Liver (tissue), 9 donors: ENCODE measurements around the gene ZNF628. TPM values are rescaled to one million over a fixed set of nuclear protein-coding genes. Genes with fewer than 3 reads are reported as not detected.

ENCODE experiments used
- DNase-seq: peaks from one replicate; pipeline ENCODE4 v3.0.0-alpha.2; 2017; ENCODE audit warnings: low spot score
- H3K27ac ChIP-seq, 2 donors: one replicate each; pipeline ENCODE4 v1.7.0; 2013; ENCODE audit warnings: inconsistent platforms in 2 of 2, low read length in 2 of 2, control low read depth in 1 of 2, low read depth in 1 of 2, mild to moderate bottlenecking in 1 of 2
- H3K27me3 ChIP-seq, 4 donors: one replicate each; pipeline versions ENCODE4 v1.6.1 to v1.7.0; 2013; ENCODE audit warnings: low read length in 3 of 4, inconsistent platforms in 1 of 4, mild to moderate bottlenecking in 1 of 4, moderate library complexity in 1 of 4; ENCODE audit not compliant: control insufficient read depth in 4 of 4, insufficient read depth in 4 of 4
- H3K36me3 ChIP-seq, 4 donors: one replicate each; pipeline versions ENCODE4 v1.6.1 to v1.7.0; 2013; ENCODE audit warnings: low read length in 3 of 4, mild to moderate bottlenecking in 3 of 4, low read depth in 1 of 4, moderate library complexity in 1 of 4; ENCODE audit not compliant: control insufficient read depth in 4 of 4, insufficient read depth in 3 of 4
- H3K4me1 ChIP-seq, 4 donors: one replicate each; pipeline versions ENCODE4 v1.6.1 to v1.7.0; 2013; ENCODE audit warnings: low read length in 3 of 4, mild to moderate bottlenecking in 3 of 4, moderate library complexity in 1 of 4; ENCODE audit not compliant: control insufficient read depth in 4 of 4, insufficient read depth in 4 of 4
- H3K4me3 ChIP-seq, 3 donors: one replicate each; pipeline versions ENCODE4 v1.6.1 to v1.7.0; 2013; ENCODE audit warnings: low read length in 3 of 3, control low read depth in 1 of 3, low read depth in 1 of 3, mild to moderate bottlenecking in 1 of 3
- H3K9ac ChIP-seq, 2 donors: one replicate each; pipeline ENCODE4 v1.7.0; 2013; ENCODE audit warnings: low read length in 2 of 2, mild to moderate bottlenecking in 2 of 2, moderate library complexity in 2 of 2, control low read depth in 1 of 2, low read depth in 1 of 2
- H3K9me3 ChIP-seq, 4 donors: one replicate each; pipeline versions ENCODE4 v1.6.1 to v1.7.0; 2013; ENCODE audit warnings: low read length in 3 of 4; ENCODE audit not compliant: control insufficient read depth in 4 of 4
- CTCF ChIP-seq: fragments of 150-350 bp; IDR thresholded peaks from 2 replicates; pipeline ENCODE4 v1.5.1; 2017; ENCODE audit warnings: improper control_type of control experiment, low read depth, low read length; ENCODE audit not compliant: missing input control
- EGR1 ChIP-seq, 2 donors: IDR thresholded peaks; 2 replicates each; pipeline ENCODE4 v1.6.1; 2016 to 2018; ENCODE audit warnings: antibody characterized with exemption in 2 of 2, low read depth in 2 of 2
- FOXA1 ChIP-seq: IDR thresholded peaks from 2 replicates; pipeline ENCODE4 v1.6.1; 2016; ENCODE audit warnings: antibody characterized with exemption
- FOXA2 ChIP-seq: IDR thresholded peaks from 2 replicates; pipeline ENCODE4 v1.6.1; 2016; ENCODE audit warnings: antibody characterized with exemption
- GABPA ChIP-seq, 2 donors: IDR thresholded peaks in 1 of 2; conservative IDR thresholded peaks in 1 of 2; 2 replicates each; pipeline ENCODE4 v1.6.1; 2016; ENCODE audit warnings: antibody characterized with exemption in 2 of 2, mild to moderate bottlenecking in 1 of 2, moderate library complexity in 1 of 2
- HNF4A ChIP-seq, 2 donors: conservative IDR thresholded peaks; 2 replicates each; pipeline ENCODE4 v1.6.1; 2016; ENCODE audit warnings: antibody characterized with exemption in 2 of 2, mild to moderate bottlenecking in 2 of 2
- HNF4G ChIP-seq: IDR thresholded peaks from 2 replicates; pipeline ENCODE4 v1.6.1; 2016; ENCODE audit warnings: antibody characterized with exemption
- JUND ChIP-seq, 2 donors: IDR thresholded peaks; 2 replicates each; pipeline ENCODE4 v1.6.1; 2016; ENCODE audit warnings: antibody characterized with exemption in 2 of 2
- MAX ChIP-seq: IDR thresholded peaks from 2 replicates; pipeline ENCODE4 v1.6.1; 2016; ENCODE audit warnings: antibody characterized with exemption
- NR2F2 ChIP-seq: IDR thresholded peaks from 2 replicates; pipeline ENCODE4 v1.6.1; 2016; ENCODE audit warnings: antibody characterized with exemption
- RAD21 ChIP-seq, 2 donors: IDR thresholded peaks; 2 replicates each; pipeline ENCODE4 v1.6.1; 2016; ENCODE audit warnings: antibody characterized with exemption in 2 of 2, mild to moderate bottlenecking in 2 of 2
- RXRA ChIP-seq, 2 donors: IDR thresholded peaks; 2 replicates each; pipeline ENCODE4 v1.6.1; 2017 to 2018; ENCODE audit warnings: antibody characterized with exemption in 2 of 2, mild to moderate bottlenecking in 1 of 2
- SP1 ChIP-seq: IDR thresholded peaks from 2 replicates; pipeline ENCODE4 v1.6.1; 2018; ENCODE audit warnings: antibody characterized with exemption, mild to moderate bottlenecking
- TAF1 ChIP-seq: conservative IDR thresholded peaks from 2 replicates; pipeline ENCODE4 v1.6.1; 2016; ENCODE audit warnings: antibody characterized with exemption, mild to moderate bottlenecking
- YY1 ChIP-seq: IDR thresholded peaks from 2 replicates; pipeline ENCODE4 v1.6.1; 2016; ENCODE audit warnings: antibody characterized with exemption, mild to moderate bottlenecking
- WGBS: extraction: QIAGEN DNeasy Blood & Tissue Kit; methylation state at CpG from one replicate; pipeline ENCODE4 v1.1.7; 2013; 5-methylcytosine and 5-hydroxymethylcytosine counted together
- polyA plus RNA-seq, 2 donors: library from polyadenylated mRNA; stranded (reverse) in 1 of 2; unstranded in 1 of 2; fragments of 200-250 nt in 1 of 2; fragments of >200 nt in 1 of 2; fragmentation: Nextera tagmentation in 1 of 2; extraction: Ambion mirVana in 1 of 2; gene quantifications; one replicate each; pipeline versions ENCODE4 v1.2.1 to v1.2.3, GENCODE V29; 2013 to 2015
- total RNA-seq, 2 donors: library from RNA; depleted of rRNA; stranded (reverse); fragments of >200 nt; gene quantifications; one replicate each; pipeline ENCODE4 v1.2.3, GENCODE V29; 2014
- TF ChIP-seq, protein P1 (sequence below): IDR thresholded peaks from 2 replicates; pipeline ENCODE4 v1.6.1; 2016; ENCODE audit warnings: antibody characterized with exemption
- TF ChIP-seq, protein P2 (sequence below): IDR thresholded peaks from 2 replicates; pipeline ENCODE4 v1.6.1; 2016; ENCODE audit warnings: antibody characterized with exemption
- TF ChIP-seq, protein P3 (sequence below): IDR thresholded peaks from 2 replicates; pipeline ENCODE4 v1.6.1; 2016; ENCODE audit warnings: antibody characterized with exemption, mild to moderate bottlenecking
- donor health status: healthy.
- donor health status: healthy.
- donor health status: healthy.
- donor health status: healthy.
- donor health status: healthy.

Gene ZNF628
- total and polyA plus RNA-seq, 4 donors: 0.99 to 4.4 (median 1.5) TPM

GRCh38 chr19:55504252-55504603 is 27.8 kb downstream of the ZNF628 start:
- TF ChIP-seq SP1: no peak
- TF ChIP-seq NR2F2: no peak
- no peak for TF ChIP-seq HNF4G
- no peak for TF ChIP-seq FOXA1
- no peak for TF ChIP-seq TAF1
- TF ChIP-seq, protein P1, sequence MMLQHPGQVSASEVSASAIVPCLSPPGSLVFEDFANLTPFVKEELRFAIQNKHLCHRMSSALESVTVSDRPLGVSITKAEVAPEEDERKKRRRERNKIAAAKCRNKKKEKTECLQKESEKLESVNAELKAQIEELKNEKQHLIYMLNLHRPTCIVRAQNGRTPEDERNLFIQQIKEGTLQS: no peak
- TF ChIP-seq, protein P2, sequence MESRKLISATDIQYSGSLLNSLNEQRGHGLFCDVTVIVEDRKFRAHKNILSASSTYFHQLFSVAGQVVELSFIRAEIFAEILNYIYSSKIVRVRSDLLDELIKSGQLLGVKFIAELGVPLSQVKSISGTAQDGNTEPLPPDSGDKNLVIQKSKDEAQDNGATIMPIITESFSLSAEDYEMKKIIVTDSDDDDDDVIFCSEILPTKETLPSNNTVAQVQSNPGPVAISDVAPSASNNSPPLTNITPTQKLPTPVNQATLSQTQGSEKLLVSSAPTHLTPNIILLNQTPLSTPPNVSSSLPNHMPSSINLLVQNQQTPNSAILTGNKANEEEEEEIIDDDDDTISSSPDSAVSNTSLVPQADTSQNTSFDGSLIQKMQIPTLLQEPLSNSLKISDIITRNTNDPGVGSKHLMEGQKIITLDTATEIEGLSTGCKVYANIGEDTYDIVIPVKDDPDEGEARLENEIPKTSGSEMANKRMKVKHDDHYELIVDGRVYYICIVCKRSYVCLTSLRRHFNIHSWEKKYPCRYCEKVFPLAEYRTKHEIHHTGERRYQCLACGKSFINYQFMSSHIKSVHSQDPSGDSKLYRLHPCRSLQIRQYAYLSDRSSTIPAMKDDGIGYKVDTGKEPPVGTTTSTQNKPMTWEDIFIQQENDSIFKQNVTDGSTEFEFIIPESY: no peak
- TF ChIP-seq, protein P3, sequence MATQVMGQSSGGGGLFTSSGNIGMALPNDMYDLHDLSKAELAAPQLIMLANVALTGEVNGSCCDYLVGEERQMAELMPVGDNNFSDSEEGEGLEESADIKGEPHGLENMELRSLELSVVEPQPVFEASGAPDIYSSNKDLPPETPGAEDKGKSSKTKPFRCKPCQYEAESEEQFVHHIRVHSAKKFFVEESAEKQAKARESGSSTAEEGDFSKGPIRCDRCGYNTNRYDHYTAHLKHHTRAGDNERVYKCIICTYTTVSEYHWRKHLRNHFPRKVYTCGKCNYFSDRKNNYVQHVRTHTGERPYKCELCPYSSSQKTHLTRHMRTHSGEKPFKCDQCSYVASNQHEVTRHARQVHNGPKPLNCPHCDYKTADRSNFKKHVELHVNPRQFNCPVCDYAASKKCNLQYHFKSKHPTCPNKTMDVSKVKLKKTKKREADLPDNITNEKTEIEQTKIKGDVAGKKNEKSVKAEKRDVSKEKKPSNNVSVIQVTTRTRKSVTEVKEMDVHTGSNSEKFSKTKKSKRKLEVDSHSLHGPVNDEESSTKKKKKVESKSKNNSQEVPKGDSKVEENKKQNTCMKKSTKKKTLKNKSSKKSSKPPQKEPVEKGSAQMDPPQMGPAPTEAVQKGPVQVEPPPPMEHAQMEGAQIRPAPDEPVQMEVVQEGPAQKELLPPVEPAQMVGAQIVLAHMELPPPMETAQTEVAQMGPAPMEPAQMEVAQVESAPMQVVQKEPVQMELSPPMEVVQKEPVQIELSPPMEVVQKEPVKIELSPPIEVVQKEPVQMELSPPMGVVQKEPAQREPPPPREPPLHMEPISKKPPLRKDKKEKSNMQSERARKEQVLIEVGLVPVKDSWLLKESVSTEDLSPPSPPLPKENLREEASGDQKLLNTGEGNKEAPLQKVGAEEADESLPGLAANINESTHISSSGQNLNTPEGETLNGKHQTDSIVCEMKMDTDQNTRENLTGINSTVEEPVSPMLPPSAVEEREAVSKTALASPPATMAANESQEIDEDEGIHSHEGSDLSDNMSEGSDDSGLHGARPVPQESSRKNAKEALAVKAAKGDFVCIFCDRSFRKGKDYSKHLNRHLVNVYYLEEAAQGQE: no peak
- TF ChIP-seq RAD21 (IDR thresholded peaks at IDR 0.05): no peak
- no peak for TF ChIP-seq JUND (IDR thresholded peaks at IDR 0.05)
- no peak for TF ChIP-seq MAX
- TF ChIP-seq RXRA (IDR thresholded peaks at IDR 0.05): no peak
- TF ChIP-seq YY1: no peak
- no peak for TF ChIP-seq FOXA2
- TF ChIP-seq HNF4A (conservative IDR thresholded peaks at IDR 0.05): no peak
- TF ChIP-seq EGR1 (IDR thresholded peaks at IDR 0.05; ENCODE audit: low read depth in 2 of 2): no peak
- TF ChIP-seq GABPA (IDR thresholded peaks at IDR 0.05 in 1 of 2, conservative IDR thresholded peaks at IDR 0.05 in 1 of 2): no peak
- TF ChIP-seq CTCF: no peak
- H3K9ac ChIP-seq: no peak overlapping the region
- no peaks in the 10 kb centered on the region for H3K36me3 ChIP-seq
- peaks cover 0 to 6% (median 3%) of the 10 kb centered on the region in 4 donors for H3K4me1 ChIP-seq
- no peak overlapping the region for H3K4me3 ChIP-seq
- no peak overlapping the region for H3K27ac ChIP-seq
- 29% methylated on average over 13 of the region's 13 CpGs for WGBS
- no peak for DNase-seq
- no peaks in the 10 kb centered on the region for H3K9me3 ChIP-seq
- H3K27me3 ChIP-seq: no peaks in the 10 kb centered on the region
